Measurements from ENCODE around the gene ERVH48-1.
"Not testable (repeated sequence)": the region's sequence is repeated elsewhere in the genome, so short reads cannot be mapped to it uniquely, and the experiment has no call there.

DNA sequence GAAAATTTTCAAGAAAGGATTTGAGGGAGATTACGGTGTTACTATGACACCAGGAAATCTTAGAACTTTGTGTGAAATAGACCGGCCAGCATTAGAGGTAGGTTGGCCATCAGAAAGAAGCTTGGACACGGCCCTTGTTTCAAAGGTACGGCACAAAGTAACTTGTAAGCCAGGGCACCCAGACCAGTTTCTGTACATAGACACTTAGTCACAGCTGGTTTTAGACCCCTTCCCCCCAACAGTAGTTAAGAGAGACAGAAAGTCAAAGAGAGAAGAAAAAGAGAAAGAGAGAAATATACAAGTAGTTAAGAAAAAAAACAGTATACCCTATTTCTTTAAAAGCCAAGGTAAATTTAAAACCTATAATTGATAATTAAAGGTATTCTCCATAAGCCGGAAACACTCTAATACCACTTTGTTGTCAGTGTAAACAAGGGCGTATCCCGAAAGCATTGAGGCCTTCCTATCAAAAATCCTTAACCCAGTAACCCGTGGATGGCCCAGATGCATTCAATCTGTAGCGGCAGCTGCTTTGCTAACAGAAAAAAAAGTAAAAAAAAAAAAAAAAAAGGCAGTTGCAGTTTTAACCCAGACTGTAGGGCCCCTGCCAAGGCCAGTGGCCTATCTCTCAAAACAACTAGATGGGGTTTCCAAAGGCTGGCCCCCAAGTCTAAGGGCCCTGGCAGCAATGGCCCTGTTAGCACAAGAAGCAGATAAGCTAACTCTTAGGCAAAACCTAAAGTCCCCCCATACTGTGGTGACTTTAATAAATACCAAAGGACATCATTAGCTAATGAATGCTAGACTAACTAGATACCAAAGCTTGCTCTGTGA lies 7.9 kb upstream of the ERVH48-1 start:
- TF ChIP-seq POLR2A, POLR2AphosphoS5 (IDR thresholded peaks at IDR 0.05): not testable (repeated sequence)
- TF ChIP-seq, protein P1, sequence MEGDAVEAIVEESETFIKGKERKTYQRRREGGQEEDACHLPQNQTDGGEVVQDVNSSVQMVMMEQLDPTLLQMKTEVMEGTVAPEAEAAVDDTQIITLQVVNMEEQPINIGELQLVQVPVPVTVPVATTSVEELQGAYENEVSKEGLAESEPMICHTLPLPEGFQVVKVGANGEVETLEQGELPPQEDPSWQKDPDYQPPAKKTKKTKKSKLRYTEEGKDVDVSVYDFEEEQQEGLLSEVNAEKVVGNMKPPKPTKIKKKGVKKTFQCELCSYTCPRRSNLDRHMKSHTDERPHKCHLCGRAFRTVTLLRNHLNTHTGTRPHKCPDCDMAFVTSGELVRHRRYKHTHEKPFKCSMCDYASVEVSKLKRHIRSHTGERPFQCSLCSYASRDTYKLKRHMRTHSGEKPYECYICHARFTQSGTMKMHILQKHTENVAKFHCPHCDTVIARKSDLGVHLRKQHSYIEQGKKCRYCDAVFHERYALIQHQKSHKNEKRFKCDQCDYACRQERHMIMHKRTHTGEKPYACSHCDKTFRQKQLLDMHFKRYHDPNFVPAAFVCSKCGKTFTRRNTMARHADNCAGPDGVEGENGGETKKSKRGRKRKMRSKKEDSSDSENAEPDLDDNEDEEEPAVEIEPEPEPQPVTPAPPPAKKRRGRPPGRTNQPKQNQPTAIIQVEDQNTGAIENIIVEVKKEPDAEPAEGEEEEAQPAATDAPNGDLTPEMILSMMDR (IDR thresholded peaks at IDR 0.05): not testable (repeated sequence)

All from breast epithelium (tissue), 3 donors.